K562 (cell line): ENCODE measurements around the gene GABRB2. TPM values are rescaled to one million over a fixed set of nuclear protein-coding genes. Genes with fewer than 3 reads are reported as not detected.

Experiments
- ATAC-seq: fragments of 200-7000 bp; cut with Tn5 transposase; 3 replicates; pipeline ENCODE4 v1.9.1; 2020; ENCODE audit warnings: moderate library complexity
- BruUV-seq: library from RNA; stranded (reverse); fragments of 400-500 nt; replicated peaks from 2 replicates; lab custom pipeline; 2021; lab: Mats Ljungman, UMichigan
- CTCF ChIA-PET: fragments of 300-600 bp; formaldehyde crosslinking; extraction: SDS; loops from one replicate; lab custom pipeline; 2021; ENCODE audit warnings: low intra/inter-chr PET ratio; lab: Yijun Ruan, JAX
- POLR2A ChIA-PET: fragments of 300-600, 350-650 bp; sonication (Branson Sonifier 250); formaldehyde crosslinking; extraction: SDS; loops from one replicate; lab custom pipeline; 2021; ENCODE audit warnings: antibody characterized with exemption, inconsistent platforms; lab: Yijun Ruan, JAX
- DNase-seq, 4 experiments: peaks; one replicate each; pipeline versions ENCODE4 v3.0.0 to v3.0.0-alpha.2; 2011 to 2018; ENCODE audit warnings: low spot score in 3 of 4, mixed read lengths in 3 of 4; ENCODE audit errors: extremely low read depth in 1 of 4
- FAIRE-seq: peaks from 2 replicates; lab custom pipeline; 2011; peaks lifted over from hg19 to GRCh38; lab: Jason Lieb, UNC
- H2AFZ ChIP-seq: 2 replicates; pipeline ENCODE4 v1.6.0; 2011; ENCODE audit warnings: low read depth, low read length, control low read depth, inconsistent platforms
- H3K27ac ChIP-seq: fragments of 200-600 bp; 3 replicates; pipeline ENCODE4 v1.8.0; 2011; ENCODE audit warnings: low read depth, mild to moderate bottlenecking, control low read depth, inconsistent platforms, low read length, moderate library complexity, mixed read lengths; ENCODE audit errors: extremely low read depth
- H3K27me3 ChIP-seq, 2 experiments: fragments of 300-600 bp in 1 of 2; 2 replicates in 1 of 2; 3 replicates in 1 of 2; pipeline versions ENCODE4 v1.6.0 to v1.8.0; 2011; ENCODE audit warnings: inconsistent platforms in 2 of 2, low read length in 2 of 2, mild to moderate bottlenecking in 1 of 2, mixed read lengths in 1 of 2, moderate library complexity in 1 of 2; ENCODE audit not compliant: control insufficient read depth in 2 of 2, insufficient read depth in 2 of 2
- H3K36me3 ChIP-seq: fragments of 300-600 bp; 3 replicates; pipeline ENCODE4 v1.8.0; 2011; ENCODE audit warnings: mild to moderate bottlenecking, low read length, inconsistent platforms; ENCODE audit not compliant: control insufficient read depth, insufficient read depth
- H3K4me1 ChIP-seq, 2 experiments: fragments of 200-600 bp in 1 of 2; replicated peaks in 1 of 2; 2 replicates in 1 of 2; 3 replicates in 1 of 2; pipeline versions ENCODE4 v1.5.1 to v1.8.0; 2011; ENCODE audit warnings: inconsistent platforms in 2 of 2, low read length in 2 of 2, mild to moderate bottlenecking in 1 of 2, mixed read lengths in 1 of 2, moderate library complexity in 1 of 2; ENCODE audit not compliant: control insufficient read depth in 2 of 2, insufficient read depth in 2 of 2
- H3K4me2 ChIP-seq: 2 replicates; pipeline ENCODE4 v1.6.1; 2011; ENCODE audit warnings: low read length, control low read depth, inconsistent platforms, mixed read lengths; ENCODE audit not compliant: insufficient read depth
- H3K4me3 ChIP-seq: fragments of 200-600 bp; sonication (generic), shearing (Covaris generic); 2 replicates; pipeline ENCODE4 v1.5.1; 2016; ENCODE audit warnings: control low read depth, inconsistent platforms
- H3K79me2 ChIP-seq: fragments of 200-600 bp; 3 replicates; pipeline ENCODE4 v1.8.0; 2011; ENCODE audit warnings: low read length, inconsistent platforms; ENCODE audit not compliant: control insufficient read depth, insufficient read depth
- H3K9ac ChIP-seq, 2 experiments: 2 replicates each; pipeline versions ENCODE4 v1.6.0 to v1.6.1; 2011; ENCODE audit warnings: low read depth in 2 of 2, low read length in 2 of 2, control low read depth in 1 of 2, inconsistent platforms in 1 of 2, mild to moderate bottlenecking in 1 of 2, mixed read lengths in 1 of 2; ENCODE audit not compliant: insufficient read depth in 1 of 2
- H3K9me1 ChIP-seq: one replicate; pipeline ENCODE4 v1.6.0; 2011; ENCODE audit warnings: inconsistent platforms, mild to moderate bottlenecking, low read length, moderate library complexity; ENCODE audit not compliant: control insufficient read depth, insufficient read depth
- H3K9me3 ChIP-seq: replicated peaks from 2 replicates; pipeline ENCODE4 v1.5.1; 2011; ENCODE audit warnings: low read depth, low read length, inconsistent platforms; ENCODE audit not compliant: control insufficient read depth, insufficient read depth
- H4K20me1 ChIP-seq: replicated peaks from 2 replicates; pipeline ENCODE4 v1.6.1; 2011; ENCODE audit warnings: low read length, inconsistent platforms, mixed read lengths; ENCODE audit not compliant: control insufficient read depth, insufficient read depth
- BACH1 ChIP-seq: fragments of 200-800 bp; sonication (Bioruptor generic); IDR thresholded peaks from 2 replicates; pipeline ENCODE4 v1.6.1; 2016; ENCODE audit warnings: missing genetic modification characterization, missing compliant biosample characterization
- DNMT1 ChIP-seq: fragments of 450-650 bp; IDR thresholded peaks from 2 replicates; pipeline ENCODE4 v1.6.1; 2016; ENCODE audit warnings: antibody characterized with exemption, mild to moderate bottlenecking
- GATAD2B ChIP-seq: fragments of 450-650 bp; IDR thresholded peaks from 2 replicates; pipeline ENCODE4 v1.6.1; 2017; ENCODE audit warnings: mild to moderate bottlenecking, borderline replicate concordance
- POLR2AphosphoS5 ChIP-seq: IDR thresholded peaks from 2 replicates; pipeline ENCODE4 v1.6.1; 2011; ENCODE audit warnings: mild to moderate bottlenecking, low read depth, low read length, moderate library complexity; ENCODE audit not compliant: control insufficient read depth, insufficient read depth
- RBM22 ChIP-seq: fragments of 200-400 bp; formaldehyde crosslinking; IDR thresholded peaks from 2 replicates; pipeline ENCODE4 v1.6.1; 2018; ENCODE audit warnings: low read length, low read depth; ENCODE audit not compliant: poor library complexity, severe bottlenecking
- SETDB1 ChIP-seq: IDR thresholded peaks from one replicate; pipeline ENCODE4 v1.6.1; 2012; ENCODE audit warnings: low read length, control low read depth, inconsistent platforms
- SMAD1 ChIP-seq: fragments of 150-350 bp; IDR thresholded peaks from 2 replicates; pipeline ENCODE4 v1.6.1; 2014; ENCODE audit warnings: low read length, low read depth; ENCODE audit not compliant: partially characterized antibody
- TCF7L2 ChIP-seq: fragments of 150-350 bp; IDR thresholded peaks from 2 replicates; pipeline ENCODE4 v1.6.1; 2016; ENCODE audit warnings: low read depth, mild to moderate bottlenecking, low read length, moderate library complexity
- WGBS: fragments of 100-300 bp; shearing (Covaris generic); methylation state at CpG from one replicate; pipeline ENCODE4 v1.1.6; 2016; ENCODE audit warnings: low coverage, mixed read lengths; ENCODE audit not compliant: insufficient coverage; ENCODE audit errors: missing lambda C conversion rate; 5-methylcytosine and 5-hydroxymethylcytosine counted together
- in situ Hi-C: fragments of 300-500 bp; cut with MboI; formaldehyde crosslinking; loops from 4 replicates; pipeline ENCODE4 v1.15.0; 2018; ENCODE audit warnings: inconsistent platforms, mixed read lengths
- intact Hi-C: fragments of 100-400 bp; cut with micrococcal nuclease; formaldehyde crosslinking; loops from 2 replicates; pipeline ENCODE4 v1.14.2; 2022
- polyA plus RNA-seq, 8 experiments: library from polyadenylated mRNA; depleted of rRNA in 4 of 8; stranded (reverse) in 5 of 8; unstranded in 3 of 8; fragments of >200 nt; fragmentation: Nextera tagmentation in 2 of 8; fragmentation: Illumina TruSeq in 1 of 8; extraction: Ambion mirVana in 2 of 8; extraction: Trizol in 1 of 8; gene quantifications; 2 replicates each; pipeline versions ENCODE4 v1.2.1 to v1.2.3, GENCODE V29; 2011 to 2014; ENCODE audit warnings: inconsistent platforms in 1 of 8, missing spikeins in 1 of 8
- total RNA-seq, 7 experiments: library from RNA; depleted of rRNA in 6 of 7; stranded (reverse); fragments of >200 nt in 6 of 7; fragmentation: Illumina TruSeq in 2 of 7; extraction: Trizol in 2 of 7; gene quantifications; 2 replicates each; pipeline versions ENCODE4 v1.2.1 to v1.2.3, GENCODE V29; 2011 to 2021; ENCODE audit warnings: low replicate concordance in 1 of 7
- TF ChIP-seq, protein P1 (sequence below): fragments of 250-450 bp; sonication (Bioruptor Pico); IDR thresholded peaks from 2 replicates; pipeline ENCODE4 v1.5.0; 2021

GABRB2 gene
- total and polyA plus RNA-seq, 9 of the 15 experiments (the other 6 are each of a cell fraction or from before 2014, with no cell fraction given): not detected

DNA sequence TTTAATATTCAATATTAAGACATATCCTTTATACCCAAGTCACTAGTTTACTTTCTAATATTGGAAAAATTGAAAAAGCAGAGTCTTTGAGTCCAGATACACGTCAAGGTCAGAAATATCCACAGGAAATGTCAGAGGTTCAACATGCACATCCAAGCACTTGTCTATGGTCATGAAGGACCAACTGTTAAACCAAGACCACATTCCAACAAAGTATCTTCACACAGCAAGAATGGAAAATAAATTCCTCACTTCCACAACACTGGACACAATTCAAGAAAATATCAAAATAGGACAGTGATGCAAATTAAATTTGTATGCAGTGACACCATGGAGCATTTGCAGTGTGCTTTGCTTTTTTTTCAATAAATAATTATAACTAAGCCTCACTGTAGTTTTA, 142.5 kb downstream of the GABRB2 start:
- Histone ChIP-seq H3K9me1 (no peaks in the 10 kb centered on the region), H3K4me1 (no peaks in the 10 kb centered on the region), H2AFZ (no peak overlapping the region), H3K4me3 (no peak overlapping the region), H3K9ac (no peak overlapping the region), H3K79me2 (no peaks in the 10 kb centered on the region), H4K20me1 (no peaks in the 10 kb centered on the region), H3K27me3 (no peaks in the 10 kb centered on the region), H3K27ac (no peak overlapping the region), H3K36me3 (no peaks in the 10 kb centered on the region), H3K9me3 (no peaks in the 10 kb centered on the region; the same call in 1 of the 2 replicates), H3K4me2 (no peak overlapping the region)
- ATAC-seq (no peak), DNase-seq (no peak), FAIRE-seq (no peak)
- BruUV-seq: no TSS peak
- WGBS: 0% methylated on average over 1 of the region's 1 CpG
- intact Hi-C loops (no loop called here), in situ Hi-C loops (no loop called here)
- POLR2A ChIA-PET: interaction anchor here (0.8 kb wide), 1 partner anchor 8 kb away, joined by 3 read pairs; no protein-coding TSS in a partner anchor
- CTCF ChIA-PET: no interaction called here
- TF ChIP-seq TCF7L2: no peak
- TF ChIP-seq BACH1 (tag): no peak

DNA sequence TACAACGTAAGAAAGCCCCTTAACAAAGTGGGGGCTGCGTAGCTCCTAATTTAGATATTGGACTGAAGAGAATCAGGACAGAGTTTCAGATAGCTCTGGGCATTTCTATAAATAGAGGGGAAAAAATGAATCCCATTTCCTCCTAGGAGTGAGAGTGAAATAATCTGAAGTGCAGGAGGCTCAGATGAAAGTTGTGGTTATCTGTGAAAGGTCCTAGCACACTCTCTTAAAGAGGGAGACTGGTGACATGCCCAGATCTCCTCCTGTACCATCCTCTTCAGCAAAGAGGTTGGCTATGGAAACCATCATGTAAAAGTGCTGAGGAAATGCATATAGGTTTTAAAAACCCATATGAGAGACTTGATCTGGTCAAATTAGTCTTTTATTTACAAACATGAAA, 143.4 kb downstream of the GABRB2 start:
- FAIRE-seq (no peak), ATAC-seq (no peak), DNase-seq (no peak)
- TF ChIP-seq DNMT1 (no peak), POLR2AphosphoS5 (no peak), SMAD1 (no peak), SETDB1 (no peak), RBM22 (no peak), GATAD2B (no peak)
- TF ChIP-seq, protein P1, sequence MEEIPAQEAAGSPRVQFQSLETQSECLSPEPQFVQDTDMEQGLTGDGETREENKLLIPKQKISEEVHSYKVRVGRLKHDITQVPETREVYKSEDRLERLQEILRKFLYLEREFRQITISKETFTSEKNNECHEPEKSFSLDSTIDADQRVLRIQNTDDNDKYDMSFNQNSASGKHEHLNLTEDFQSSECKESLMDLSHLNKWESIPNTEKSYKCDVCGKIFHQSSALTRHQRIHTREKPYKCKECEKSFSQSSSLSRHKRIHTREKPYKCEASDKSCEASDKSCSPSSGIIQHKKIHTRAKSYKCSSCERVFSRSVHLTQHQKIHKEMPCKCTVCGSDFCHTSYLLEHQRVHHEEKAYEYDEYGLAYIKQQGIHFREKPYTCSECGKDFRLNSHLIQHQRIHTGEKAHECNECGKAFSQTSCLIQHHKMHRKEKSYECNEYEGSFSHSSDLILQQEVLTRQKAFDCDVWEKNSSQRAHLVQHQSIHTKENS (CRISPR knock-in tag): no peak
- Histone ChIP-seq H3K36me3 (no peaks in the 10 kb centered on the region), H3K27me3 (no peaks in the 10 kb centered on the region), H3K9me1 (no peaks in the 10 kb centered on the region), H3K9ac (no peak overlapping the region), H3K4me1 (no peaks in the 10 kb centered on the region), H3K9me3 (no peaks in the 10 kb centered on the region; the same call in 1 of the 2 replicates), H4K20me1 (no peaks in the 10 kb centered on the region), H3K27ac (no peak overlapping the region), H3K79me2 (no peaks in the 10 kb centered on the region), H2AFZ (no peak overlapping the region), H3K4me2 (no peak overlapping the region), H3K4me3 (no peak overlapping the region)
- in situ Hi-C loops: no loop called here
- BruUV-seq: no TSS peak
- WGBS: 0% methylated on average over 2 of the region's 2 CpGs
- ChIA-PET CTCF (no interaction called here), POLR2A (no interaction called here)
- intact Hi-C loops: no loop called here
